NCI-H2196 treated with DMSO at 0.1 percent for 48 hours (cell line): ENCODE data around the gene UFC1.

Source experiments
- DNase-seq: peaks from one replicate; lab custom pipeline; 2025; ENCODE audit not compliant: unreplicated experiment; lab: John Stamatoyannopoulos, UW

The UFC1 gene

DNA sequence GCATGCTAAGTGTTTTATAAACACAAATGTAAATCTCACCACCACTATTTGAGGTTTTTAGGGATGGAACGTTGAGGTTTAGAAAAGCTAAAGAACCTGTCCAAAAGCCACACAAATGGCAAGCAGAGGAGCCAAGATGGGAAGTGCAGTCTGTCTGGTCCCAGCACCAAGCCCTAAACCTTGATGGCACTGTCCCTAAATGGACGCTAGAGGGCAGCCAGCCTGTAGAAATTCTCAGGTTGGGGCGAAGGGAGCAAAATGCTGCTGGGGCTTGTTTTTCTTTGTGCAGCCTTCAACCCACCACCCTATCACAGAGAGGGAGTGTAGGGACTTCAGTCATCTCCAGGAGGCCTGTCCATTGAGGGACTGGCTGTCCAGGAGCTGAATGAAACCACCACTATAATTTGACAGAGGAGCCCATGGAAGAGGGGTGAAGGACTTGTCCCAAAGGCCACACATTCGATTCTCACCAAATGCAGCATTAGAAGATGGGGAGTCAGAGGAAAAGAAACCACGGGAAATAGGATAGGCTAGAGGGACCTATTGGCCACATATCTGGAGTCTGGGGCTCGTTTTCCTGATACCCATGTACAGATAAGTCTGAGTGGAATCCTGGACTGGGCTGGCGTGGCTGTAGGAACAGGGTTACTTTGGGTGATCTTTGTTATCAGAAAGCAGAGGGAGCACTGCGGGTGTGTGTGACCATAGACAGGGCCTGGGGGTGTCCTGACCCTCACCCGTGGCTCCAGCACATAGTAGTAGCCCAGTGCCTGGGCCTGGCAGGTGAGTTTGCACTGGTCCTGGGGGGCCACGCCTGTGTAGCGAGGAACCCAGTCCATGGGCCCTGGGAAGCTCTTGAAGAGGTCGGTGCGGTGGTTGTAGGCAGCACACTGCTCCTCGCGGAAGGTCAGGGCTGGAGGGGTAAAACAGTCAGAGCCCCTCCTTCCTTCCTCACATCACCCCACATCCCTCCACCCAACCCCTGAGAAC lies 39.0 kb downstream of the UFC1 start:
- DNase-seq, result peak; percentile 73

DNA sequence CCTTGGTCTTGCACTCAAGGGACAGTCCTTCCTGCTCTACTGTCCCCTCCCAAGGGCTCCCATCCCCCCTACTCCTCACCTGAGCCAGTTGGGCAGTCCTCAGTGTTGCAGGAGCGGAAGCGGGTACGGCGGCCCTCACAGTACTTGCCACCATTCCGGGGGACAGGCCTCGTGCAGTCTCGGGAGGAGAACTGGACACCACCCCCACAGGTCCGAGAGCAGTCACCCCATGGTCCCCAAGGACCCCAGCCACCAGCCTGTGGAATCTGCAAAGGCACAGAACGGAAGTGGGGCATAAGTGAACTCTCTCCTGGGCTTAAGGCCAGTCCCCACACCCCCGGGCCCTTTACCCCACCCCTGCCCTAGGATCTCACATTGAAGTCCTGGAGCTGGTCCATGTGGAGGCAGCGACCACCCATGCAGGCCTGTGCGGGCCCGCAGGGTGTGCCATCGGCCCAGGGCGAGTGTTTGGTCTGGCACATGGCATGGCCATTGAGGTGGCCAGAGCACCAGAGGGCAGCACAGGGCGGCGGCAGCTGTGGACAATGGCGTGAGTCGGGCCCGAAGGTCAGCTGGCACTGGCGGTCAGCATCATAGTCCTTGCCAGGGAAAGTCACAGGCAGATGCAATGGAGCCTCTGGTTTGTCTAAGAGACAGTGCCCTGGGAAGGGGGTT lies 39.9 kb downstream of the UFC1 start:
- no peak for DNase-seq

DNA sequence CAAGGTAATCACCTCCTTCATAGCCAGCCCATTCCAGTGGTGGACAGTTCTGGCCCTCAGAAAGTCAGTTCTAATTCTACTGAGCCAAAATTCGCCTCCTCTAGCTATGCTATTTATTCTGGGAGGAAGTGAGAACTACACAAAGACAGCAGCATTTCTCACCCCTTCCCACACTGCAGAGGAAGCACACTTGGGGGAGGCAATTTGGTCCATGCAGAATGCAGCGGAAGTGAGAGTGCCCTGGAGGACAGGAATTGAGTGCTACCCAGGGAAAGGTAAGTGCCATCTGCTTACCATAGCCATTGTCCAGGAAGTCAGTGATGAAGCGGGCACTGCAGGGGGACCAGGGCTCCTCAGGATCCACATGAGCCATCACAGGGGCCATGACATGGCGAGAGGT lies 41.4 kb downstream of the UFC1 start:
- DNase-seq, result no peak

DNA sequence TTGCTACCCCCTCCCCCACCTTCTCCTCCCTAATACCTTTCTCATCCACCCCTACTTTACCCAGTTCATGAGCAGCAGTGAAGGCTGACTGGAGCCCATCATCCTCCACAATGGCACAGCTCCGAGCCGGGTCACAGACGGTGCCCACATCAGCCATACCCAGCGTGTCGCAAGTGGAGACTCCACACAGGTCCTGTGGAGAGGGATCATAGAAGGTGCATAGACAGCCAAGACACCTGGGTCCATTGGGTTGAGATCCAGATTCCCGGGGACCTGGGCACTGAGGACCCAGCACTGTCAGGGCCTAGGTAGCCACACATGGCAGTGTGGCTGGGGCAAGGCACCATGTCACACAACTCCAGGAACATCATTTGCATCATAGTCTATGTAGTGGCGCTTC lies 42.3 kb downstream of the UFC1 start:
- DNase-seq, result no peak

DNA sequence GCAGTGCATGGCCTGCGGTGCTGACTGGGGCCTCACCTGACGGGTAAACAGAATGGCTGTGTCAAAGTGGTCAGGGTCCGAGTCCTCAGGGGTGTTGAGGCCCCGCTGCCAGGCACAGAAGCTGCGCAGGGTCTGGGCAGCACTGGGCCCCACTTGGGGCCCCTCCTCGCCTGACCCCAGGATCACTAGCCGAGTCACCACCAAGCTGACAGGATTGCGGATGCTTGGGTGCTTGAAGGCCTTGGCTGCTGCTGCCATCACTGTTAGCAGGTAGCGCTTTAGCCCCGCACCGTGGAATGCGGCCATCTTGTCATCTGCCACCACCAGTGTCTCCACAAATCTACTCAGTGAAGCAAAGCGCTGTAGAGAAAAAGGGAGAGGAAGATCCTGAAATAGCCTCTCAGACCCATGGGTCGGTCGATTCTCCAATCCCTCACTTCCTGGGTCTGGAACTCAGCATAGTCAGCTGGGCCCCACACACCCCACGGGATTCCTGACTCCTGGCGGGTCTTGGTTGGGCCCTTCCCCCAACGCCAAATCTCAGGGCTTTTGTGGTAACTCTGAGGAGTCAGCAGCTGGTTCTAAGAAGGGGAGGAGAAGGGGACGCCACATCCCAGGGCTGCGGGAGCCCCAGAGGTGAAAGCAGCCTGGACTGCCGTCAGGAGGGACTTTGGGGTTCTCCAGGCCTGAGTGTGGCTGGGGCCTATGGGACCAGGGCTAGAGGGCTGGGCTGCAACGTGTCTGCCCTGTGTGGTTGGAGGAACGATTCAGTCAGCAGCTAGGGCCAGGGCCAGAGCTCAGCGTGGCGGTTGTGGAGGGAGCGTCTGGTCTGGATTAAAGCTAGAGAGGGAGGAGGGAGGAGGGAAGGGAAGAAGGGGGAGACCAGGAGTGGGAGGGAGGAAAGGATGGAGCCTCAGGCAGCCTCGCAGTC lies 43.0 kb downstream of the UFC1 start:
- no peak for DNase-seq

DNA sequence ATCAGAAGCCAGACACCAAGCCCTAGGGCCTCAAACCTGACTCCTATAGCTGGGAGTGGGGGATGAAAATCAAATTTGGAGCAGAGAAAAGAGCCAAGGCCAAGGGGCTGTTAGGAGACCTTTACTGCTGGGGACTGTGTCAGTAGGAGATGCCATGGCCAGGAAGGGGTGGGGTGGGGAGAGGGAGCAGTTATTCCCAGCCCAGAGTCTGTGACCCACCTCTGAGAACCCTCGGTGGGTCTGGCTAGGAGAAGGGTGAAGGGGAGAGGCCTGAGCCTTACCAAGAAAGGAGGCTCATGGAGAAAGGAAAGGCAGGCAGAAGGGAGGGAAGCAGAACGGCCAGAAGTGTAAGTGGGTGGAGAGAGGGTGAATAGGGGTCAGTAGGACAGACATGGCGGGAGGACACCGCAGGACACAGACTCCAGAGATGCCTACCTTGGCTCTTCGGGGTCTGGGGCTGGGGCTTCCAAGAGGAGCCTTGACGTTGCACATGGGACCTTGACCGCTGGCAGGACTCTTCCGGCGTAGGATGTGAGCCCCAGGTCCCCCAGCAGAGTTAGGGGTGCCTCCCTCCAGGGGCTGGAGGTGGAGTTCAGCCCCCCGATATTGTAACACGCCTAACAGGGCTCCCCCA lies 43.9 kb downstream of the UFC1 start:
- DNase-seq, result no peak

DNA sequence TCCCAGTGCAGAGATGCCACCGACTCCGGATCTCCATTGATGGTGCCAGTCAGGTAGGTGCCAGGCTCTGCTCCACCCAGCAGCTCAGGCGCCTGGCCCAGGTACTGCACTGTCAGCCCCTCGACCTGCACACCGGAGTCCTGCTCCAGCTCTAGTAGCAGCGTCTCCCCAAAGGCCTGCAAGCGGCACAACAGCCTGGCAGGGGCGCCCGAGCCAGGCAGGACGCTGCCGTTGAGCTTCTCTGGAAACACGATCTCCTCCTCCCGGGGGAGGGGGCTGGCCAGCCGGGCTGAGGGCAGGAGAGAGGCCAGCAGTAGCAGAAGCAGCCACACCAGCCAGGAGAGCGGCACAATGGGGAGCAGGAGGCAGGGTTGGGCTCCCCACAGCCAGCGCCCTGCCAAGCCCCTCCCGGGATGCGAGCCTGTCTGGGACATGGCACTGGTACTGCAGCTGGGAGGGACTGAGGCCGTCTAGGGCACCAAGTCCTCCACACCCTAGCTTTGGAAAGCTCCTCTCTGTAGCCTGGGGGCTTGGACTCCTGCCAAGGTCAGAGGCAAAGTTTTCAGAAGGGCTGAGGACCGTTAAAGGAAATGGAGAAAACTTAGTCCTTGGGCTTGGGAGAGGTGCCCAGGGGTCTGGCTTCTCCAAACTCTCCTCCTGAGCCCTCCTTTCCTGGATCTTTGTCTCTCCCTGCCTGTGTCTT lies 44.6 kb downstream of the UFC1 start:
- peak; percentile 19 for DNase-seq

DNA sequence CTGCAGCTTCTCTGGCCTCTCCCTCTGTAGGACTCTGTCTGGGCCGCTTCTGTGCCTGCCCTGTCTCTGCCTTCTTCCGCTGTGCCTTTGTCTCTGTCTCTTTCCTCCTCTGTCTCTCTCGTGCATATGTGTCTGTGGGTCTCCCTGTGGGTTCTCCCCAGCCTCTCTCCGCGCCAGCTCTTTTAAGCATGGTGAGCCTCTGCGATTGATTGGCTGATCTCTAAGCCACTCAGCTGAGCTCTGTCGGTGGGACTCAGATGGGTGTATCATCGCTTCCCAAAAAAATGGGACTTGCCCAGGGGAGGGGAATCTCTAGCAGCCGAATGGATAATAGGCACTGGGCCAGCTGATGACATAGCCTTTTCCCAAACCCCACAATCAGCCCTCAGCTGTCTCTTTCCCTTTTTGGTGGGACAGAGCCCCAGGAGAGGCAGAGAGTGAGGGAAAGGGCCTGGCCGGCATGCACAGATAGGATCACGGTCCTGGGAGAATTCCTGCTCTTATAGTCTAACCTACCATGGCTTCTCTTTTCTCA lies 45.2 kb downstream of the UFC1 start, which contains the start of gene ADAMTS4:
Gene ADAMTS4, minus strand, starts transcription at position 158 of the 535 bp plus-strand sequence. CDS start 427 bp downstream, outside the sequence.
- no peak for DNase-seq

DNA sequence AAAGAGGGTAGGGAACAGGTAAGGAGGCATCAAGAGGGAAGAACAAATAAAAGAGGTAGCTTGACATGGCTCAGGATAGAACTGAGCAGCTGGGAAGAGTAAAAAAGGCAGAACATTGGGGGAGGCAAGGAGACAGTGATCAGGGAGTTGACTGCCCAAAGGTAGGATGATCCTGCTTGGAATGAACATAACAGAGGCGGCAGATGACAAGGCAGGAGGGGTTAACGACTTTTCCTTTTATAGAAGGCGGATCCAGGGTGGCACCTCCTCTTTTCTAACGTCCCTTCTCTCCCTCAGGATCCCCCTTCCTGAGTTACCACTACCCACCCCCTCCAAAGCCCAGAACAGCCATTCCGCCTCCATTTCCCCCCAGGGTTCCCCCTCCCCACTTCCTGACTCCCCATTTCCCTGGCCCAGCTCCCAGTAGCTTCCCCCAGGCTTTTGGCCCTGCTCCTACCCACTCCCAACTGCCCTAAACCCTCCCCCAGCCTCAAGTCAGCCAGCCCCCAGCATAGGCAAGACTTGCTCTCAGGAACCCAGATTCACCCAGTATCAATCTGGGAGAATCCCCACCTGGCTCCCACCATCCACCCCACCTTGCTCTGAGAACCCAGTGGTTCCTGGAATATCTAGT lies 45.8 kb downstream of the UFC1 start:
- no peak for DNase-seq

DNA sequence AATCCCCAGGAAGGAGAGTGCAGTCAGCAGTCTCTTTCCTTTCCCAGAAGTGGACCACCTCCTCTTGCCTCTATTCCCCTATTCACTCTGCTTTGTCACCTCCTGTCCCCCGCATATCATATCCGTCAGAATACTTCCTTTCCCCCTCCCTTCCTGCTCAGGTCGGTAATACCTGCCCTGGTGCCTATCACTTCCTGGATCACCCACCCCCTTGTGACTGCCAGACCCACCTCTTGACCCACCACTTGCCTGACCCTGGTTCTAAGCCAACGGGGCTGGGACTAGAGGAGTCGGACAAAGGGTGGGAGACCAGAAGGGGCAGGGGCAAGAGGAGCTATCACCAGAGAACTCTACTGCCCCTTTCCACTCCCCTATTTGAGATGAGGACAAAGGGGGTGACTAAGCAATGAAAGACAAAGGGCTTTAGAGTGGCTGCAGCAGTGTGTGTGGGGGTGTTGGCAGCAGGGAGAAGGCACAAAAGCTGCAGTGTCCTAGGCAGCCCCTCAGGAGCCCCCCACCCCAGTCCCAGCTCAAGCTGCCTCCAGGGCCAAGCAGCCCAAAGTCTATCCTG lies 46.7 kb downstream of the UFC1 start:
- DNase-seq, result no peak

DNA sequence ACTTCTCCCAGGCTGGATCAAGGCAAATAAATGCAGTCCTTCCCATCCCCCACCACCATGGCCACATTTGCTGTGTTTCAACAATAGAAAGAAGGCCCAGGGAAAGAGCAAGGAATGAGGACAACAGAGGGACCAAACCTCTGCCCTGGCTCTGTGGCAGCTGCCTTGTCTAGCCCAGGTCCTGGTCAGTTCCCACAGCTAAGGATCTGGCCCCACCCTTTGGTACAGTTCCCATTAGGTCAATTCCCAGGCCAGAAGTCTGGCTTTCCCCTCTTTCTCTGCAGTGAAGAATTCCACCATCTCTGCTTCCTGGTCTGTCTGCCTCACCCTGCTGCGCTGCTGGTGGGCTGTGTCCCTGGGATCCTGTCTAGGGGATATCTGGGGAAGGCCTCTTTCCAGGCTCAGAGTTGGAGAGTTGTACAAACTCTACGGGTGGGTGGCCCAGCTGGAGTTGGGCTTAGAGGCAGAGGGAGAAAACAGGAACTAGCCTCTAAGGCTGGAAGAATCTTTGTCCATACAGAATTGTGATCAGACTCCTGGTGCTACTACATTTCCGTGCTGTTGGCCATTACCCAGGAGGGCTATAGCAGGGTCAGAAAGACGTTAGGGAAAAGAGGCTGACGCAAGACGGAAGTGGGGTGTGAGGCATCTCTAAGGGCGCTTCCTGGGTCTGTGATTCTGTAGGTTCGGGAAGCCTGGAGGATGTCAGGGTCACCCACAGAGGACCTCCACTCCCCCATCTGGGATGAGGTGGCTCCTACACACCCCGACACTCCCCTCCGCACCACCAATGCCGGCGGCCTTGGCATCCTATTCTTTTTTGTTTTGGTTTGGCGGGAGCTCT lies 47.4 kb downstream of the UFC1 start:
- DNase-seq, result no peak

DNA sequence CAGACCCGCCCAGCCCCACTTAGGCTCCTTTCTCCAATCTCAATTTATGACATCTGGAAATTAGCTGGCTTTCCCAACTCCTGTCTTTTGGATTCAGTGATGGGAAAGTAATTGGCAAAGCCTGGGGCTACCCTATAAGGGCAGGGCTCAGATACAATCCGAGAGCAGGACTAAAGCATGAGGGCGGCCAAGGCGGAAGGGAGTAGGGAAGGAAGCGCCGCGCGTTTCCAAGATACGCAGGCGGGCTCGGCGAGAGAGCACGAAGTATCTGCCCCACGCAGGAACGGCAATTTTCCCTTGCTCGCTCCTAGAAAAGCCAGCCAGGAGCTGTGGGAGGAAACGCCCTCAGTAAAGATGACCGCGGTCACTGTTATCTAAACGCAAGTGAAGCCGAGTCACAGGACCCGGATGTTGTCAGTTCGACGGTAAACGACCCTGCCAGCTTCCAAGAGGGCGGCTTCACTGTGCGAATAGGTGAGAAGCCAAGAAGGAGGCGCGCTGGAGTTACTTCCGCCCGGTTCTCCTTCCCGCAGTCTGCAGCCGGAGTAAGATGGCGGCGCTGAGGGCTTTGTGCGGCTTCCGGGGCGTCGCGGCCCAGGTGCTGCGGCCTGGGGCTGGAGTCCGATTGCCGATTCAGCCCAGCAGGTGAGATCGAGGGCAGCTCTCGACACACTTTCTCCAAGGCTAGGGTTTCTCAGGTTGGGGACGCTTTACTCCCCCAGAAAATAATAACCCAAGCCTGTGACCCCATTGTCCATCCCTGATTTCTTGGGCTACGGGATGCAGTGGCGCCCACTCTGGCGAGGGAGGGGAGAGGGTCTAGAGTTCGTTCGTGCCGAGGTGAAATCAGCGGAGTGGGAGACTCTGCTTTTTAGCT lies 48.3 kb downstream of the UFC1 start, which contains the start of gene NDUFS2:
Gene NDUFS2, plus strand, starts transcription at position 532 of the 877 bp plus-strand sequence. Its CDS starts 19 bp downstream, at position 551.
- peak; percentile 95 for DNase-seq

DNA sequence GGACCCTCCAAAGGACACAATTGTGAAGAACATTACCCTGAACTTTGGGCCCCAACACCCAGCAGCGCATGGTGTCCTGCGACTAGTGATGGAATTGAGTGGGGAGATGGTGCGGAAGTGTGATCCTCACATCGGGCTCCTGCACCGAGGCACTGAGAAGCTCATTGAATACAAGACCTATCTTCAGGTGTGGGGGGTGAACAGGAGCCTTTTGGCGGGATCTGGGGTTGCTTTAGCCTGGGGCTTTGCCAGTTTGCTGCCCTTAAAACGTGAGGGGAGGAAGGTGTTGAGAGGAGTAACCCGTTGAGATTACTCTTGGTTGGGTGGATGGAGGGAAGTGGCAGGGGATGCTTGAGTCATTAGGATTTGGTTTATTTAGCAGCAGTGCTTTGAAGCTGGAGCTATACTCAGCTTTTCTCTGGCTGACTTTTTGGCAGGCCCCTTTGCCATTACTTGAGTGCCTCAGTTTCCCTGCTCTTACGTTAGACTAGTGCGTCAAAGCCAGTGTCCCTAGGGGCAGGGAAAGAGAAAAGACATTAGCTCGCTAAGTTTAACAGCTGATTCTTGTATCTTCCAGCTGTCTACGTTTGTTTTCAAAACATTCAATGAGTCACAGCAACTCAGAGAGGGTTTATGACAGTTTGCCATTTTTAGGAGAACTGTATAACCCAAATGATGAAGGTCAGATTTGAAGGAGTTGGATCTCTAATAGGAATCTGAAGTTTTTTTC lies 52.8 kb downstream of the UFC1 start:
- DNase-seq, result no peak

DNA sequence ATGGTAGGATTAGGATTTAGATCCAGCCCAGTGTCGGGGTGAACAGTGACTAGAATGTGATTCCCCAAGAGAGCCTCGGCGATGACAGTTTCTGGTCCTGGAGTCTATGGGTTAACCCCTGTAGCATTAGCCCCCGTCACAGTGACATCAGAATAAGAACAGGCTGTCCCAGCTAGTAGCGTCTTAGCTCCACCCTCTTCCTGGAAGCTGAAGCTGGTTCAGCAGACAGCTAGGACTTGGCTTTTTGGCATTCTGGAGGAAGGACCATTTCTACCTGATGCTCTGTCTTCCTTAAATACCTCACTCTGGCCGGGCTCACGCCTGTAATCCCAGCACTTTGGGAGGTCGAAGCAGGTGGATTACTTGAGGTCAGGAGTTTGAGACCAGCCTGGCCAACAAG lies 53.4 kb downstream of the UFC1 start:
- no peak for DNase-seq
